Fibroblast of lung (primary cell): ENCODE results near the gene STAB2. TPM values are rescaled to one million over a fixed set of nuclear protein-coding genes. Genes with fewer than 3 reads are reported as not detected.

Source experiments
- DNase-seq, 2 donors: peaks; one replicate each; pipeline versions ENCODE4 v3.0.0 to v3.0.0-alpha.2; 2010; ENCODE audit warnings: low read depth in 2 of 2
- H2AFZ ChIP-seq: 2 replicates; pipeline ENCODE4 v1.5.1; 2012; ENCODE audit warnings: low read length, control low read depth, inconsistent platforms
- H3K27ac ChIP-seq: 2 replicates; pipeline ENCODE4 v1.5.1; 2011; ENCODE audit warnings: low read length, control low read depth; ENCODE audit not compliant: insufficient read depth
- H3K27me3 ChIP-seq: 2 replicates; pipeline ENCODE4 v1.5.1; 2011; ENCODE audit warnings: mild to moderate bottlenecking, low read length; ENCODE audit not compliant: control insufficient read depth, insufficient read depth
- H3K36me3 ChIP-seq: 2 replicates; pipeline ENCODE4 v1.5.1; 2011; ENCODE audit warnings: low read length; ENCODE audit not compliant: control insufficient read depth, insufficient read depth
- H3K4me1 ChIP-seq: 2 replicates; pipeline ENCODE4 v1.5.1; 2011; ENCODE audit warnings: low read length; ENCODE audit not compliant: control insufficient read depth, insufficient read depth; ENCODE audit errors: extremely low read depth
- H3K4me2 ChIP-seq: 2 replicates; pipeline ENCODE4 v1.5.1; 2011; ENCODE audit warnings: low read length, control low read depth; ENCODE audit not compliant: insufficient read depth; ENCODE audit errors: extremely low read depth
- H3K4me3 ChIP-seq, 4 experiments: fragments of 200-600 bp in 1 of 4; sonication (generic) in 1 of 4; replicated peaks in 1 of 4; 2 replicates each; pipeline ENCODE4 v1.5.1; 2011 to 2016; ENCODE audit warnings: low read length in 4 of 4, low read depth in 3 of 4, mild to moderate bottlenecking in 3 of 4, control low read depth in 2 of 4, inconsistent platforms in 1 of 4, mixed read lengths in 1 of 4; ENCODE audit not compliant: insufficient read depth in 1 of 4; ENCODE audit errors: control extremely low read depth in 1 of 4
- H3K79me2 ChIP-seq: 2 replicates; pipeline ENCODE4 v1.5.1; 2012; ENCODE audit warnings: mild to moderate bottlenecking, low read length, inconsistent platforms; ENCODE audit not compliant: control insufficient read depth, insufficient read depth
- H3K9ac ChIP-seq: 2 replicates; pipeline ENCODE4 v1.5.1; 2011; ENCODE audit warnings: mild to moderate bottlenecking, low read length, control low read depth; ENCODE audit not compliant: insufficient read depth
- H3K9me3 ChIP-seq: 2 replicates; pipeline ENCODE4 v1.5.1; 2012; ENCODE audit warnings: low read depth, low read length; ENCODE audit not compliant: control insufficient read depth, insufficient read depth
- H4K20me1 ChIP-seq: 2 replicates; pipeline ENCODE4 v1.5.1; 2011; ENCODE audit warnings: low read length; ENCODE audit not compliant: control insufficient read depth, insufficient read depth; ENCODE audit errors: extremely low read depth
- CTCF ChIP-seq, 2 donors: IDR thresholded peaks in 1 of 2; conservative IDR thresholded peaks in 1 of 2; 1 replicate in 1 of 2; 2 replicates in 1 of 2; pipeline ENCODE4 v1.5.1; 2011 to 2012; ENCODE audit warnings: low read length in 2 of 2, control low read depth in 1 of 2, inconsistent platforms in 1 of 2, low read depth in 1 of 2, mild to moderate bottlenecking in 1 of 2
- EZH2 ChIP-seq: IDR thresholded peaks from 2 replicates; pipeline ENCODE4 v1.5.1; 2012; ENCODE audit warnings: low read length, control low read depth, mild to moderate bottlenecking; ENCODE audit errors: missing control alignments
- polyA plus RNA-seq, 2 donors: library from polyadenylated mRNA; depleted of rRNA in 1 of 2; stranded (reverse) in 1 of 2; unstranded in 1 of 2; fragments of >200 nt; gene quantifications; 2 replicates each; pipeline ENCODE4 v1.2.1, GENCODE V29; 2011 to 2012; ENCODE audit warnings: missing spikeins in 1 of 2
- total RNA-seq: library from RNA; depleted of rRNA; stranded (reverse); fragments of >200 nt; gene quantifications from 2 replicates; pipeline ENCODE4 v1.2.1, GENCODE V29; 2014

Gene STAB2
- total and polyA plus RNA-seq, 2 donors (not counting 1 experiment from before 2014, with no cell fraction given), result not detected

DNA sequence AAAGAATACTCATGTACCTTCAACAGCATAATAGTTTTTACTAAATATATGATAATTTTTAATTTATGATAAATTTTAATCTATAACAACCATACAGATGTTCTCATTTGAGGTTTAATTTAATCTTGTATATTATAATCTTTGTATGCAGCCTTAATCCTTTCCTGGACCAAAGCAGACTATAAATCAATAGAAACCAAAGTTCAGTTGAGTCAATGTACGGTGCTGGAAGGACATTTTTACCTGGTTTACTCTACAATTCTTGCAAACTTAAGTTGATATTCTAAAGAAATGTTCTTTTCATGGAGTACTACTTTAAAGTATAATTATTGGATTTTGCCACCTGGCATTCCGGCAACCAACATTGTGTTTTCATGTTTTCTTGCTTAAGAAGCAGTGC is 118.0 kb downstream of the STAB2 start:
- H3K4me2 ChIP-seq, result no peak overlapping the region
- H4K20me1 ChIP-seq, result no peaks in the 10 kb centered on the region
- no peak overlapping the region for H2AFZ ChIP-seq

DNA sequence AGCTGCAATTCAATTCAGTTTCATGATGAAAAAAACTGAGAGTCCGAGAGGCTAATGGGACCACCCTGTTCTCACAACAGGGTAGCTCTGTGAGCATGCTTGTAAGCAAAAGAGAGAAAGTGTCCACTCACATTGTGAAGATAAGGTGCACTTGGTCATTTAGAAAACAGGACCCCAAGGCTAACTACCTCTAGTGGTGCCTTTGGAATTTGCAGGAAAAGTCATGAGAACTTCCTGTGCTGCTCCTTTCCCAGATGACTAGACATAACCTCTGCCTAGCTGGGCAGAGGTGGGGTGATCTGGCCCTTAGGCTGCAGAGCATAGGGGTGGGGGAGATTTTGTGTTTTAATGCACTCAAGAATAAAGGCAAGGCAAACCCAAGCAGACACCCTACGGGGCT is 118.9 kb downstream of the STAB2 start:
- DNase-seq, result no peak
- H3K4me2 ChIP-seq, result no peak overlapping the region

More for the DNA sequence above, 118.0 kb downstream of the STAB2 start:
- Histone ChIP-seq H3K27me3 (no peaks in the 10 kb centered on the region), H3K36me3 (no peaks in the 10 kb centered on the region), H3K4me3 (no peak overlapping the region), H3K9ac (no peak overlapping the region), H3K79me2 (no peaks in the 10 kb centered on the region), H3K9me3 (no peaks in the 10 kb centered on the region), H3K4me1 (no peaks in the 10 kb centered on the region), H3K27ac (no peak overlapping the region)
- no peak for DNase-seq
- TF ChIP-seq EZH2 (no peak), CTCF (conservative IDR thresholded peaks at IDR 0.05 in 1 of 2, IDR thresholded peaks at IDR 0.05 in 1 of 2; ENCODE audit: low read depth in 1 of 2, low read length in 2 of 2) (no peak)

DNA sequence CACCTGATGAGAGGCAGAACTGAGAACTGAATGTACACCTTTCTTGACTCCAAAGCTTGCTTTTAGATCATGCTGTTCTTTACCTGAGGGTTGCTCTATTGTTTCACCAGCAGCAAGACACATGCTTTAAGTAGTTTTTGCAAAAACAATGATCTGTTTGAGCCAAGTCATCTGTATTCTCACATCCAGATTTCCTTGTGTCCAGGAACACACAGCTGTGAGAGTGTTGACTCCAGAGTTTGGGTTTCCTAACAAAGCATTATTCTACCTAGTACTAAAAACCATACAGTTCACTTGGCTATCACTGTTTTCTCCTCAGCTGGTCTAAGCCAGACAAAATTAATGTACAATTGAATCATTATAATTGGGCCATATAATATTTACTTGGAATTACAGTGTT is 120.4 kb downstream of the STAB2 start:
- Histone ChIP-seq H3K9ac (no peak overlapping the region), H3K36me3 (no peaks in the 10 kb centered on the region), H3K9me3 (no peaks in the 10 kb centered on the region), H3K27me3 (no peaks in the 10 kb centered on the region), H3K4me1 (no peaks in the 10 kb centered on the region), H3K27ac (no peak overlapping the region), H3K4me2 (no peak overlapping the region), H4K20me1 (no peaks in the 10 kb centered on the region), H3K4me3 (no peak overlapping the region), H2AFZ (no peak overlapping the region), H3K79me2 (no peaks in the 10 kb centered on the region)
- TF ChIP-seq EZH2 (no peak), CTCF (conservative IDR thresholded peaks at IDR 0.05 in 1 of 2, IDR thresholded peaks at IDR 0.05 in 1 of 2; ENCODE audit: low read depth in 1 of 2, low read length in 2 of 2) (no peak)
- no peak for DNase-seq

More for the DNA sequence above, 118.9 kb downstream of the STAB2 start:
- TF ChIP-seq EZH2, result no peak
- TF ChIP-seq CTCF (conservative IDR thresholded peaks at IDR 0.05 in 1 of 2, IDR thresholded peaks at IDR 0.05 in 1 of 2; ENCODE audit: low read depth in 1 of 2, low read length in 2 of 2), result no peak
- no peaks in the 10 kb centered on the region for H3K36me3 ChIP-seq
- no peaks in the 10 kb centered on the region for H3K27me3 ChIP-seq
- H4K20me1 ChIP-seq, result no peaks in the 10 kb centered on the region
- H3K79me2 ChIP-seq, result no peaks in the 10 kb centered on the region
- H2AFZ ChIP-seq, result no peak overlapping the region
- H3K4me1 ChIP-seq, result no peaks in the 10 kb centered on the region
- no peak overlapping the region for H3K27ac ChIP-seq
- no peaks in the 10 kb centered on the region for H3K9me3 ChIP-seq
- H3K4me3 ChIP-seq, result no peak overlapping the region
- no peak overlapping the region for H3K9ac ChIP-seq
